ENCODE data around the gene MAGOH. TPM values are rescaled to one million over a fixed set of nuclear protein-coding genes. Genes with fewer than 3 reads are reported as not detected.

Gene MAGOH
- total and polyA plus RNA-seq, 10 of the 15 experiments (the other 5 are each of a cell fraction or from before 2014, with no cell fraction given), result 62.6 to 261 (median 89.8) TPM

DNA sequence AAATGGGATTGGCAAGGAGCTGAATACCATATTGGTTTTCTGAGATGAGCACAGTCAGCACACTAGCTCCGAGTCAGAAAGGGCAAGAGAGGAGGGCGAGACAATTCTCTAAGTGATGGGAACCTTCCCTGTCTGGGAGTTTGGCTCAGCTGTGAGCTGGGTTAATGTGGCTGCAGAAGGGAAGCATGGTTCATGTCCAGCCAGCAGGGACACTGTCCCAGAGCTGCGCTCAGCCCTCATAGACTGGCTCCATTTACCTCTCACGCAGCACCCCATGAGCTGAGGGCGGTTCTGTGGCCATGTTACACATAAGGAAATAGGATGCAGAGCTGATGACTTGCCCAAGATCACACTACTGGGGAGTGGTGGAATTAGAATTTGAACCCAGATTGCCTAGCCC is 57.4 kb downstream of the MAGOH start:
- no peak overlapping the region for H3K27ac ChIP-seq (ENCODE audit: control insufficient read depth, insufficient read depth)
- intact Hi-C loops (cut with micrococcal nuclease; ENCODE audit: unreplicated experiment) (no loop called here), in situ Hi-C loops (cut with MboI) (loop anchor here (25.0 kb wide), 1 partner anchor 269 kb away; the partner anchor contains the start of gene ECHDC2)
- SMC1A ChIA-PET (ENCODE audit: uncharacterized antibody, unreplicated experiment), result interaction anchor here (1.1 to 1.2 kb wide), 2 partner anchors 8 to 262 kb away, joined by 3 to 5 read pairs; no protein-coding TSS in a partner anchor
- H3K9me3 ChIP-seq (replicated peaks; ENCODE audit: control insufficient read depth, insufficient read depth, low read length), result no peaks in the 10 kb centered on the region; the same call in 2 of the 3 replicates
- H3K36me3 ChIP-seq (ENCODE audit: control insufficient read depth in 2 of 2, insufficient read depth in 2 of 2, low read length in 1 of 2), result no peaks in the 10 kb centered on the region
- POLR2A ChIA-PET, result interaction anchor here (1.5 to 2.1 kb wide), 2 partner anchors 14 to 259 kb away, joined by 4 to 7 read pairs; partner anchors contain the start of gene ECHDC2
- RAD21 ChIA-PET (ENCODE audit: unreplicated experiment), result interaction anchor here (0.6 kb wide), 1 partner anchor 339 kb away, joined by 3 read pairs; the partner anchor contains the start of gene ZYG11A
- DNase-seq (ENCODE audit: low read depth, low spot score) (no peak), FAIRE-seq (no peak), ATAC-seq (no peak)
- no peak overlapping the region for H3K4me3 ChIP-seq
- WGBS (ENCODE audit: insufficient coverage, insufficient replicate concordance, low lambda C conversion rate, missing lambda C conversion rate), result 43% methylated on average over 5 of the region's 5 CpGs
- H3K4me1 ChIP-seq (ENCODE audit: control insufficient read depth, insufficient read depth, low read length), result no peaks in the 10 kb centered on the region
- no TSS peak for BruUV-seq (replicated peaks)
- H3K9ac ChIP-seq (ENCODE audit: control insufficient read depth, insufficient read depth, low read length), result no peak overlapping the region
- H2AFZ ChIP-seq (ENCODE audit: control insufficient read depth, low read depth, low read length), result no peak overlapping the region
- CTCF ChIA-PET, result interaction anchor here (0.6 to 4.2 kb wide), 14 partner anchors 7 to 350 kb away, joined by 3 to 32 read pairs (median 4); no protein-coding TSS in a partner anchor
- no peaks in the 10 kb centered on the region for H4K20me1 ChIP-seq (ENCODE audit: control insufficient read depth, insufficient read depth)
- TF ChIP-seq RAD51 (IDR thresholded peaks at IDR 0.05), result no peak
- TF ChIP-seq BACH1 (IDR thresholded peaks at IDR 0.05; ENCODE audit: borderline replicate concordance), result no peak
- TF ChIP-seq MYB (IDR thresholded peaks at IDR 0.05; ENCODE audit: borderline replicate concordance, low read depth, low read length), result no peak
- TF ChIP-seq RCOR1 (conservative IDR thresholded peaks at IDR 0.05; ENCODE audit: low read depth, low read length), result no peak
- TF ChIP-seq, protein P1, sequence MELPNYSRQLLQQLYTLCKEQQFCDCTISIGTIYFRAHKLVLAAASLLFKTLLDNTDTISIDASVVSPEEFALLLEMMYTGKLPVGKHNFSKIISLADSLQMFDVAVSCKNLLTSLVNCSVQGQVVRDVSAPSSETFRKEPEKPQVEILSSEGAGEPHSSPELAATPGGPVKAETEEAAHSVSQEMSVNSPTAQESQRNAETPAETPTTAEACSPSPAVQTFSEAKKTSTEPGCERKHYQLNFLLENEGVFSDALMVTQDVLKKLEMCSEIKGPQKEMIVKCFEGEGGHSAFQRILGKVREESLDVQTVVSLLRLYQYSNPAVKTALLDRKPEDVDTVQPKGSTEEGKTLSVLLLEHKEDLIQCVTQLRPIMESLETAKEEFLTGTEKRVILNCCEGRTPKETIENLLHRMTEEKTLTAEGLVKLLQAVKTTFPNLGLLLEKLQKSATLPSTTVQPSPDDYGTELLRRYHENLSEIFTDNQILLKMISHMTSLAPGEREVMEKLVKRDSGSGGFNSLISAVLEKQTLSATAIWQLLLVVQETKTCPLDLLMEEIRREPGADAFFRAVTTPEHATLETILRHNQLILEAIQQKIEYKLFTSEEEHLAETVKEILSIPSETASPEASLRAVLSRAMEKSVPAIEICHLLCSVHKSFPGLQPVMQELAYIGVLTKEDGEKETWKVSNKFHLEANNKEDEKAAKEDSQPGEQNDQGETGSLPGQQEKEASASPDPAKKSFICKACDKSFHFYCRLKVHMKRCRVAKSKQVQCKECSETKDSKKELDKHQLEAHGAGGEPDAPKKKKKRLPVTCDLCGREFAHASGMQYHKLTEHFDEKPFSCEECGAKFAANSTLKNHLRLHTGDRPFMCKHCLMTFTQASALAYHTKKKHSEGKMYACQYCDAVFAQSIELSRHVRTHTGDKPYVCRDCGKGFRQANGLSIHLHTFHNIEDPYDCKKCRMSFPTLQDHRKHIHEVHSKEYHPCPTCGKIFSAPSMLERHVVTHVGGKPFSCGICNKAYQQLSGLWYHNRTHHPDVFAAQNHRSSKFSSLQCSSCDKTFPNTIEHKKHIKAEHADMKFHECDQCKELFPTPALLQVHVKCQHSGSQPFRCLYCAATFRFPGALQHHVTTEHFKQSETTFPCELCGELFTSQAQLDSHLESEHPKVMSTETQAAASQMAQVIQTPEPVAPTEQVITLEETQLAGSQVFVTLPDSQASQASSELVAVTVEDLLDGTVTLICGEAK (IDR thresholded peaks at IDR 0.05; ENCODE audit: borderline replicate concordance), result no peak
- TF ChIP-seq CBX5 (IDR thresholded peaks at IDR 0.05; ENCODE audit: low read depth), result no peak
- TF ChIP-seq CBX3 (IDR thresholded peaks at IDR 0.05; ENCODE audit: borderline replicate concordance, low read depth), result no peak
- no peak for TF ChIP-seq TBL1XR1 (IDR thresholded peaks at IDR 0.05; ENCODE audit: low read depth, low read length)
- no peak for TF ChIP-seq CHD4 (IDR thresholded peaks at IDR 0.05)
- TF ChIP-seq HDAC6 (IDR thresholded peaks at IDR 0.05; ENCODE audit: unreplicated experiment), result no peak
- TF ChIP-seq POLR2AphosphoS5 (IDR thresholded peaks at IDR 0.05; ENCODE audit: low read length), result no peak
- no peaks in the 10 kb centered on the region; a peak in 1 of 4 replicates for H3K27me3 ChIP-seq (replicated peaks in 1 of 2; ENCODE audit: control insufficient read depth in 2 of 2, insufficient read depth in 2 of 2, low read length in 1 of 2)
- no peaks in the 10 kb centered on the region for H3K79me2 ChIP-seq (ENCODE audit: control insufficient read depth, insufficient read depth, low read length)
- no peak overlapping the region for H3K4me2 ChIP-seq (ENCODE audit: control insufficient read depth, insufficient read depth)

Data from GM12878 (cell line).